SK-N-SH treated with all-trans-retinoic acid at 6 μM for 48 hours (cell line): ENCODE results near the gene CERT1.

Source experiments
- ATAC-seq: fragments of 200-7000 bp; cut with Tn5 transposase; 3 replicates; pipeline ENCODE4 v1.9.1; 2020; ENCODE audit warnings: mild to moderate bottlenecking, moderate library complexity
- ARNTL ChIP-seq: fragments of 450-650 bp; formaldehyde crosslinking; IDR thresholded peaks from 2 replicates; pipeline ENCODE4 v1.5.0; 2020; ENCODE audit warnings: low read depth, mild to moderate bottlenecking, moderate library complexity, borderline replicate concordance
- CSDC2 ChIP-seq: fragments of 250-450 bp; sonication (Bioruptor Pico); IDR thresholded peaks from 2 replicates; pipeline ENCODE4 v1.5.0; 2020; ENCODE audit warnings: mild to moderate bottlenecking, moderate library complexity
- ESRRG ChIP-seq: fragments of 250-450 bp; sonication (Bioruptor Pico); IDR thresholded peaks from 2 replicates; pipeline ENCODE4 v1.6.1; 2021; ENCODE audit warnings: mild to moderate bottlenecking
- GLIS3 ChIP-seq: fragments of 250-450 bp; sonication (Bioruptor Pico); IDR thresholded peaks from 2 replicates; pipeline ENCODE4 v1.5.0; 2020; ENCODE audit warnings: mild to moderate bottlenecking, moderate library complexity
- ISL1 ChIP-seq: fragments of 250-450 bp; sonication (Bioruptor Pico); IDR thresholded peaks from 2 replicates; pipeline ENCODE4 v2.1.2; 2022; ENCODE audit warnings: mild to moderate bottlenecking, moderate library complexity
- PPARA ChIP-seq: fragments of 250-450 bp; sonication (Bioruptor Pico); IDR thresholded peaks from 2 replicates; pipeline ENCODE4 v1.5.0; 2020; ENCODE audit warnings: mild to moderate bottlenecking, borderline replicate concordance
- RARB ChIP-seq: fragments of 250-450 bp; sonication (Bioruptor Pico); IDR thresholded peaks from 2 replicates; pipeline ENCODE4 v1.8.0; 2021; ENCODE audit warnings: mild to moderate bottlenecking, moderate library complexity
- SNAI2 ChIP-seq: fragments of 250-450 bp; sonication (Bioruptor Pico); IDR thresholded peaks from 2 replicates; pipeline ENCODE4 v1.5.0; 2020; ENCODE audit warnings: mild to moderate bottlenecking, moderate library complexity
- TCF4 ChIP-seq: fragments of 250-450 bp; sonication (Bioruptor Pico); IDR thresholded peaks from 2 replicates; pipeline ENCODE4 v1.8.0; 2021; ENCODE audit warnings: mild to moderate bottlenecking, moderate library complexity, borderline replicate concordance
- TOX ChIP-seq: fragments of 250-450 bp; sonication (Bioruptor Pico); IDR thresholded peaks from 2 replicates; pipeline ENCODE4 v1.8.0; 2021; ENCODE audit warnings: mild to moderate bottlenecking, moderate library complexity, borderline replicate concordance
- ZC3H10 ChIP-seq: fragments of 250-450 bp; sonication (Bioruptor Pico); IDR thresholded peaks from 2 replicates; pipeline ENCODE4 v1.5.1; 2021; ENCODE audit warnings: mild to moderate bottlenecking, moderate library complexity
- ZFP3 ChIP-seq: fragments of 250-450 bp; sonication (Bioruptor Pico); IDR thresholded peaks from 2 replicates; pipeline ENCODE4 v1.5.0; 2020; ENCODE audit warnings: mild to moderate bottlenecking, moderate library complexity
- ZFP30 ChIP-seq: fragments of 450-650 bp; formaldehyde crosslinking; IDR thresholded peaks from 2 replicates; pipeline ENCODE4 v1.5.0; 2022; ENCODE audit warnings: mild to moderate bottlenecking, moderate library complexity
- ZNF565 ChIP-seq: fragments of 450-650 bp; formaldehyde crosslinking; conservative IDR thresholded peaks from 2 replicates; pipeline ENCODE4 v1.5.0; 2020; ENCODE audit warnings: low read depth, mild to moderate bottlenecking, moderate library complexity
- ZNF70 ChIP-seq: fragments of 450-650 bp; formaldehyde crosslinking; IDR thresholded peaks from 2 replicates; pipeline ENCODE4 v1.5.0; 2020; ENCODE audit warnings: mild to moderate bottlenecking, moderate library complexity
- TF ChIP-seq, protein P1 (sequence below): fragments of 250-450 bp; sonication (Bioruptor Pico); IDR thresholded peaks from 2 replicates; pipeline ENCODE4 v1.5.1; 2020; ENCODE audit warnings: low read depth, mild to moderate bottlenecking, moderate library complexity
- TF ChIP-seq, protein P2 (sequence below): fragments of 250-450 bp; sonication (Bioruptor Pico); IDR thresholded peaks from 2 replicates; pipeline ENCODE4 v1.5.1; 2021; ENCODE audit warnings: mild to moderate bottlenecking, moderate library complexity
- TF ChIP-seq, protein P3 (sequence below): fragments of 250-450 bp; sonication (Bioruptor Pico); IDR thresholded peaks from 2 replicates; pipeline ENCODE4 v1.8.0; 2021; ENCODE audit warnings: low read depth, mild to moderate bottlenecking, moderate library complexity, borderline replicate concordance
- TF ChIP-seq, protein P4 (sequence below): fragments of 250-450 bp; sonication (Bioruptor Pico); IDR thresholded peaks from 2 replicates; pipeline ENCODE4 v1.8.0; 2020; ENCODE audit warnings: mild to moderate bottlenecking, moderate library complexity, borderline replicate concordance
- TF ChIP-seq, protein P5 (sequence below): fragments of 250-450 bp; sonication (Bioruptor Pico); IDR thresholded peaks from 2 replicates; pipeline ENCODE4 v1.5.0; 2020; ENCODE audit warnings: mild to moderate bottlenecking, moderate library complexity

The CERT1 gene

DNA sequence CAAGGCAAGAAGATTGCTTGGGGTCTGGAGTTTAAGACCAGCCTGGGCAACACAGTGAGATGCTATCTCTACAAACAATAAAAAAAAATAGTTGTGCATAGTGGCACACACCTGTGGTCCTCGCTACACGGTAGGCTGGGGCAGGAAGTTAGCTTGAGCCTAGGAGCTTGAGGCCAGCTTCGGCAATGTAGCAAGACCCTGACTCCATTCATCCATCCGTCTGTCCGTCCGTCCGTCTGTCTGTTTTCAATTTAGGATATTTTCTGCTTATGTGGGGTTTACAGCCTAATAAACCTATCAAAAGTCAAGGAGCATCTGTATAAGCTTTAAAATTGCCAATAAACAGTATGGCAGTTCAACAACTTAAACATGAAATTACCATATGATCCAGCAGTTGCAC is 154.7 kb downstream of the CERT1 start:
- ATAC-seq = no peak
- TF ChIP-seq, protein P1, sequence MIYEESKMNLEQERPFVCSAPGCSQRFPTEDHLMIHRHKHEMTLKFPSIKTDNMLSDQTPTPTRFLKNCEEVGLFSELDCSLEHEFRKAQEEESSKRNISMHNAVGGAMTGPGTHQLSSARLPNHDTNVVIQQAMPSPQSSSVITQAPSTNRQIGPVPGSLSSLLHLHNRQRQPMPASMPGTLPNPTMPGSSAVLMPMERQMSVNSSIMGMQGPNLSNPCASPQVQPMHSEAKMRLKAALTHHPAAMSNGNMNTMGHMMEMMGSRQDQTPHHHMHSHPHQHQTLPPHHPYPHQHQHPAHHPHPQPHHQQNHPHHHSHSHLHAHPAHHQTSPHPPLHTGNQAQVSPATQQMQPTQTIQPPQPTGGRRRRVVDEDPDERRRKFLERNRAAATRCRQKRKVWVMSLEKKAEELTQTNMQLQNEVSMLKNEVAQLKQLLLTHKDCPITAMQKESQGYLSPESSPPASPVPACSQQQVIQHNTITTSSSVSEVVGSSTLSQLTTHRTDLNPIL = no peak
- TF ChIP-seq, protein P2, sequence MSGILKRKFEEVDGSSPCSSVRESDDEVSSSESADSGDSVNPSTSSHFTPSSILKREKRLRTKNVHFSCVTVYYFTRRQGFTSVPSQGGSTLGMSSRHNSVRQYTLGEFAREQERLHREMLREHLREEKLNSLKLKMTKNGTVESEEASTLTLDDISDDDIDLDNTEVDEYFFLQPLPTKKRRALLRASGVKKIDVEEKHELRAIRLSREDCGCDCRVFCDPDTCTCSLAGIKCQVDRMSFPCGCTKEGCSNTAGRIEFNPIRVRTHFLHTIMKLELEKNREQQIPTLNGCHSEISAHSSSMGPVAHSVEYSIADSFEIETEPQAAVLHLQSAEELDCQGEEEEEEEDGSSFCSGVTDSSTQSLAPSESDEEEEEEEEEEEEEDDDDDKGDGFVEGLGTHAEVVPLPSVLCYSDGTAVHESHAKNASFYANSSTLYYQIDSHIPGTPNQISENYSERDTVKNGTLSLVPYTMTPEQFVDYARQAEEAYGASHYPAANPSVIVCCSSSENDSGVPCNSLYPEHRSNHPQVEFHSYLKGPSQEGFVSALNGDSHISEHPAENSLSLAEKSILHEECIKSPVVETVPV (CRISPR knock-in tag) = no peak
- no peak for TF ChIP-seq ZNF565 (CRISPR knock-in tag)
- TF ChIP-seq ARNTL (CRISPR knock-in tag) = no peak
- TF ChIP-seq ZFP3 = no peak
- TF ChIP-seq ESRRG (CRISPR knock-in tag) = no peak
- TF ChIP-seq ZNF70 (CRISPR knock-in tag) = no peak
- no peak for TF ChIP-seq TCF4 (CRISPR knock-in tag)
- TF ChIP-seq, protein P3, sequence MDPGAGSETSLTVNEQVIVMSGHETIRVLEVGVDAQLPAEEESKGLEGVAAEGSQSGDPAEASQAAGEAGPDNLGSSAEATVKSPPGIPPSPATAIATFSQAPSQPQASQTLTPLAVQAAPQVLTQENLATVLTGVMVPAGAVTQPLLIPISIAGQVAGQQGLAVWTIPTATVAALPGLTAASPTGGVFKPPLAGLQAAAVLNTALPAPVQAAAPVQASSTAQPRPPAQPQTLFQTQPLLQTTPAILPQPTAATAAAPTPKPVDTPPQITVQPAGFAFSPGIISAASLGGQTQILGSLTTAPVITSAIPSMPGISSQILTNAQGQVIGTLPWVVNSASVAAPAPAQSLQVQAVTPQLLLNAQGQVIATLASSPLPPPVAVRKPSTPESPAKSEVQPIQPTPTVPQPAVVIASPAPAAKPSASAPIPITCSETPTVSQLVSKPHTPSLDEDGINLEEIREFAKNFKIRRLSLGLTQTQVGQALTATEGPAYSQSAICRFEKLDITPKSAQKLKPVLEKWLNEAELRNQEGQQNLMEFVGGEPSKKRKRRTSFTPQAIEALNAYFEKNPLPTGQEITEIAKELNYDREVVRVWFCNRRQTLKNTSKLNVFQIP (CRISPR knock-in tag) = no peak
- no peak for TF ChIP-seq SNAI2 (CRISPR knock-in tag)
- TF ChIP-seq ISL1 (CRISPR knock-in tag) = no peak
- TF ChIP-seq PPARA (CRISPR knock-in tag) = no peak
- TF ChIP-seq, protein P4, sequence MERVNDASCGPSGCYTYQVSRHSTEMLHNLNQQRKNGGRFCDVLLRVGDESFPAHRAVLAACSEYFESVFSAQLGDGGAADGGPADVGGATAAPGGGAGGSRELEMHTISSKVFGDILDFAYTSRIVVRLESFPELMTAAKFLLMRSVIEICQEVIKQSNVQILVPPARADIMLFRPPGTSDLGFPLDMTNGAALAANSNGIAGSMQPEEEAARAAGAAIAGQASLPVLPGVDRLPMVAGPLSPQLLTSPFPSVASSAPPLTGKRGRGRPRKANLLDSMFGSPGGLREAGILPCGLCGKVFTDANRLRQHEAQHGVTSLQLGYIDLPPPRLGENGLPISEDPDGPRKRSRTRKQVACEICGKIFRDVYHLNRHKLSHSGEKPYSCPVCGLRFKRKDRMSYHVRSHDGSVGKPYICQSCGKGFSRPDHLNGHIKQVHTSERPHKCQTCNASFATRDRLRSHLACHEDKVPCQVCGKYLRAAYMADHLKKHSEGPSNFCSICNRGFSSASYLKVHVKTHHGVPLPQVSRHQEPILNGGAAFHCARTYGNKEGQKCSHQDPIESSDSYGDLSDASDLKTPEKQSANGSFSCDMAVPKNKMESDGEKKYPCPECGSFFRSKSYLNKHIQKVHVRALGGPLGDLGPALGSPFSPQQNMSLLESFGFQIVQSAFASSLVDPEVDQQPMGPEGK (CRISPR knock-in tag) = no peak
- TF ChIP-seq, protein P5, sequence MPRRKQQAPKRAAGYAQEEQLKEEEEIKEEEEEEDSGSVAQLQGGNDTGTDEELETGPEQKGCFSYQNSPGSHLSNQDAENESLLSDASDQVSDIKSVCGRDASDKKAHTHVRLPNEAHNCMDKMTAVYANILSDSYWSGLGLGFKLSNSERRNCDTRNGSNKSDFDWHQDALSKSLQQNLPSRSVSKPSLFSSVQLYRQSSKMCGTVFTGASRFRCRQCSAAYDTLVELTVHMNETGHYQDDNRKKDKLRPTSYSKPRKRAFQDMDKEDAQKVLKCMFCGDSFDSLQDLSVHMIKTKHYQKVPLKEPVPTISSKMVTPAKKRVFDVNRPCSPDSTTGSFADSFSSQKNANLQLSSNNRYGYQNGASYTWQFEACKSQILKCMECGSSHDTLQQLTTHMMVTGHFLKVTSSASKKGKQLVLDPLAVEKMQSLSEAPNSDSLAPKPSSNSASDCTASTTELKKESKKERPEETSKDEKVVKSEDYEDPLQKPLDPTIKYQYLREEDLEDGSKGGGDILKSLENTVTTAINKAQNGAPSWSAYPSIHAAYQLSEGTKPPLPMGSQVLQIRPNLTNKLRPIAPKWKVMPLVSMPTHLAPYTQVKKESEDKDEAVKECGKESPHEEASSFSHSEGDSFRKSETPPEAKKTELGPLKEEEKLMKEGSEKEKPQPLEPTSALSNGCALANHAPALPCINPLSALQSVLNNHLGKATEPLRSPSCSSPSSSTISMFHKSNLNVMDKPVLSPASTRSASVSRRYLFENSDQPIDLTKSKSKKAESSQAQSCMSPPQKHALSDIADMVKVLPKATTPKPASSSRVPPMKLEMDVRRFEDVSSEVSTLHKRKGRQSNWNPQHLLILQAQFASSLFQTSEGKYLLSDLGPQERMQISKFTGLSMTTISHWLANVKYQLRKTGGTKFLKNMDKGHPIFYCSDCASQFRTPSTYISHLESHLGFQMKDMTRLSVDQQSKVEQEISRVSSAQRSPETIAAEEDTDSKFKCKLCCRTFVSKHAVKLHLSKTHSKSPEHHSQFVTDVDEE (CRISPR knock-in tag) = no peak
- no peak for TF ChIP-seq RARB (CRISPR knock-in tag)
- TF ChIP-seq, all 23 proteins: peak for 0

DNA sequence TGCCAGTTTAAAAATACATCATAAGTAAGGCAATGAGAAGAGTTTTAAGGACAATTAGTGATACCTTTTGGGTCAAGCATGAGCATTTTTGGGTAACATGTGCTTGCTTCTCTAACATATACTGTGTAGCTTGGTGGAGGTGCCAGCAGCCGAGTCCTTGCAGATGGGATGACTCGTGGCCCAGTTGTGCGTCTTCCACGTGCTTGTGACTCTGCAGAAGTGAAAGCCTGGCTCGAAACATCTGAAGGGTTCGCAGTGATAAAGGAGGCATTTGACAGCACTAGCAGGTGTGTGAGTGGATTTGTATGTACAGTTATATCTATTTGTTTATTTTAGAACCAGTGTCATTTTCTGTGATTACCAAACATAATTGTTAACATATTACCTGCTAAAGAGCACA is 156.2 kb downstream of the CERT1 start:
- TF ChIP-seq RARB (CRISPR knock-in tag) = no peak
- no peak for TF ChIP-seq ARNTL (CRISPR knock-in tag)
- TF ChIP-seq TOX (CRISPR knock-in tag) = no peak
- TF ChIP-seq GLIS3 (CRISPR knock-in tag) = no peak
- no peak for TF ChIP-seq ZFP30 (CRISPR knock-in tag)
- TF ChIP-seq ZC3H10 (CRISPR knock-in tag) = no peak
- TF ChIP-seq ZNF565 (CRISPR knock-in tag) = no peak
- TF ChIP-seq ISL1 (CRISPR knock-in tag) = no peak
- TF ChIP-seq ZFP3 = no peak
- TF ChIP-seq, protein P1 = no peak
- TF ChIP-seq ESRRG (CRISPR knock-in tag) = no peak
- TF ChIP-seq ZNF70 (CRISPR knock-in tag) = no peak
- TF ChIP-seq SNAI2 (CRISPR knock-in tag) = no peak
- no peak for TF ChIP-seq CSDC2
- TF ChIP-seq, protein P4 (CRISPR knock-in tag) = no peak
- no peak for TF ChIP-seq TCF4 (CRISPR knock-in tag)
- no peak for ATAC-seq
